ENCODE data around the gene KDM2A.
A peak's percentile ranks its signal among the peaks of the same experiment; 100 is the strongest.

KDM2A gene

GRCh38 chr11:67274768-67275605 lies 155.9 kb downstream of the KDM2A start:
- DNase-seq, result peak; percentile 35

GRCh38 chr11:67275606-67276409 lies 156.7 kb downstream of the KDM2A start:
- peak; percentile 18 for DNase-seq

- DNase-seq, result peak; percentile 74
Observed at GRCh38 chr11:67276781-67277230, 157.7 kb downstream of the KDM2A start.

- DNase-seq, result peak; percentile 91
Observed at GRCh38 chr11:67277231-67277961, 158.3 kb downstream of the KDM2A start.

- DNase-seq, result peak; percentile 11
Observed at GRCh38 chr11:67278135-67278938, 159.3 kb downstream of the KDM2A start.

- no peak for DNase-seq
Observed at GRCh38 chr11:67278939-67279588, 160.0 kb downstream of the KDM2A start.

- peak; percentile 15 for DNase-seq
Observed at GRCh38 chr11:67279589-67280340, 160.7 kb downstream of the KDM2A start.

- peak; percentile 15 for DNase-seq
Observed at GRCh38 chr11:67280341-67280787, 161.3 kb downstream of the KDM2A start.

- peak; percentile 15 for DNase-seq
Observed at GRCh38 chr11:67280788-67281551, 161.9 kb downstream of the KDM2A start.

GRCh38 chr11:67281552-67282150 lies 162.6 kb downstream of the KDM2A start:
- DNase-seq, result peak; percentile 13

- DNase-seq, result peak; percentile 20
Observed at GRCh38 chr11:67282155-67282875, 163.3 kb downstream of the KDM2A start.

GRCh38 chr11:67282876-67283371 lies 163.9 kb downstream of the KDM2A start:
- DNase-seq, result peak; percentile 11

- DNase-seq, result peak; percentile 14
Observed at GRCh38 chr11:67283481-67283963, 164.5 kb downstream of the KDM2A start.

GRCh38 chr11:67284811-67285540 lies 165.9 kb downstream of the KDM2A start:
- peak; percentile 17 for DNase-seq

GRCh38 chr11:67285541-67286498 lies 166.8 kb downstream of the KDM2A start:
- DNase-seq, result no peak

GRCh38 chr11:67286621-67287333 lies 167.7 kb downstream of the KDM2A start:
- DNase-seq, result no peak
